Mammary epithelial cell (primary cell): Measurements from ENCODE around the gene KIAA1614.

ENCODE experiments used
- CTCF ChIP-seq, 2 donors: IDR thresholded peaks in 1 of 2; conservative IDR thresholded peaks in 1 of 2; 2 replicates each; pipeline ENCODE4 v1.5.1; 2011 to 2012; ENCODE audit warnings: inconsistent platforms in 2 of 2, low read length in 2 of 2, mild to moderate bottlenecking in 2 of 2, control low read depth in 1 of 2, low read depth in 1 of 2; ENCODE audit not compliant: insufficient read depth in 1 of 2; ENCODE audit errors: extremely low read depth in 1 of 2
- EZH2 ChIP-seq: IDR thresholded peaks from 2 replicates; pipeline ENCODE4 v1.6.1; 2012; ENCODE audit warnings: low read length, inconsistent platforms, borderline replicate concordance

DNA sequence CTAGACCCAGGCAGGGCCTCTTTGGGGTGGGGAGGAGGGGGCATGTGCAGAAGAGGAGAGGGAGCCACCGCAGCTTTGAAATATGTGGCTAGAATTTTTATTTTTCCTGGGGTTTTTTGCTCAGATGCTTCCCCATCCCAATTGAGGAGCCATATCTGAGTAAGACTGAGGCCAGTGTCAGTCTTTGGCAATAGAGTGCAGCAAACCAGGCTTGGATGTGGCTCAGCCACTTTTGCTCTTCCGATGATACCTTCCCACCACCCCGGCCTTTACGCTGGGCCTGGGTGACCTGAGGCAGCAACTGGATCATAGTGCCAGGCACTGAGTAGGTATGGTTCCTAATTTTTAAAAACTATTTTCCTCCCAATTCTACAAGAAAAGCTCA is 36.9 kb downstream of the KIAA1614 start:
- TF ChIP-seq CTCF (conservative IDR thresholded peaks at IDR 0.05 in 1 of 2, IDR thresholded peaks at IDR 0.05 in 1 of 2; ENCODE audit: extremely low read depth in 1 of 2, insufficient read depth in 1 of 2, low read depth in 1 of 2, low read length in 2 of 2) (no peak), EZH2 (no peak)
